Measurements from ENCODE around the gene RIPK4. TPM values are rescaled to one million over a fixed set of nuclear protein-coding genes. Genes with fewer than 3 reads are reported as not detected.

RIPK4 gene
- total RNA-seq, 2 donors from 2014 or later: 8.4 to 16.2 TPM

DNA sequence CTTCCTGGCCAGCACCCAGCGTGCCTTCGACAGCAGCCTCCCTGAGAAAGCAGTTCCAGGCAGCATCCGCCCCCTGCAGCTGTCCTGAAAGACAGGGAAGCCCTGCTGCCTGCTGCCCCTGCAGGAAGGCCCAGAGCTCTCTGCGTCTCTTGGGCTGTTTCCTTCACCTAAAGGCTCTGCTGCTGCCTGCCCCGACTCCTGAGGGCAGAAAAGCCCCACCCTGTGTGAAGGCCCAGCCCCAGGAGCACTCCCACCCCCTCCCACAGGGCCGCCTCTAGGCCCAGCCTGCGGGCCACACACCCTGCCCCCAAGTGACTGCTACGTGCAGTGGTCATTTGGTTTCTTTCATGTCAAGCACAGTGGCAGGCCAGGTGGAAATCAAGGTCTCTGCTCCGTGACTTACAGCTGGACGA lies 12.4 kb downstream of the RIPK4 start:
- H3K36me3 Mint-ChIP-seq (ENCODE audit: low read depth): peaks cover 32% of the 10 kb centered on the region
- no peak overlapping the region for H3K9ac ChIP-seq (ENCODE audit: extremely low read depth, low read length, poor library complexity, severe bottlenecking)
- H3K9me3 ChIP-seq (ENCODE audit: control insufficient read depth, low read length): no peaks in the 10 kb centered on the region
- no peak overlapping the region for H3K27ac ChIP-seq (ENCODE audit: low read depth, low read length)
- WGBS, 2 experiments (ENCODE audit: insufficient coverage in 1 of 2, insufficient read length in 1 of 2): 53 to 56% methylated on average over 3 to 10 of the region's 10 CpGs
- H3K27me3 Mint-ChIP-seq (ENCODE audit: insufficient read depth): peaks cover under 1% of the 10 kb centered on the region
- H3K4me1 ChIP-seq (ENCODE audit: control insufficient read depth, insufficient read depth, low read length): peaks cover 19% of the 10 kb centered on the region
- no peak overlapping the region for H3K27ac Mint-ChIP-seq
- no peak overlapping the region for H3K4me3 Mint-ChIP-seq
- peaks cover 2% of the 10 kb centered on the region for H3K27me3 ChIP-seq (ENCODE audit: control insufficient read depth, insufficient read depth, low read length, poor library complexity, severe bottlenecking)
- peak; percentile 83 for DNase-seq
- H3K36me3 ChIP-seq (ENCODE audit: control insufficient read depth, insufficient read depth, low read length): peaks cover 11% of the 10 kb centered on the region
- H3K4me3 ChIP-seq (ENCODE audit: low read length): no peak overlapping the region
- TF ChIP-seq, protein P1, sequence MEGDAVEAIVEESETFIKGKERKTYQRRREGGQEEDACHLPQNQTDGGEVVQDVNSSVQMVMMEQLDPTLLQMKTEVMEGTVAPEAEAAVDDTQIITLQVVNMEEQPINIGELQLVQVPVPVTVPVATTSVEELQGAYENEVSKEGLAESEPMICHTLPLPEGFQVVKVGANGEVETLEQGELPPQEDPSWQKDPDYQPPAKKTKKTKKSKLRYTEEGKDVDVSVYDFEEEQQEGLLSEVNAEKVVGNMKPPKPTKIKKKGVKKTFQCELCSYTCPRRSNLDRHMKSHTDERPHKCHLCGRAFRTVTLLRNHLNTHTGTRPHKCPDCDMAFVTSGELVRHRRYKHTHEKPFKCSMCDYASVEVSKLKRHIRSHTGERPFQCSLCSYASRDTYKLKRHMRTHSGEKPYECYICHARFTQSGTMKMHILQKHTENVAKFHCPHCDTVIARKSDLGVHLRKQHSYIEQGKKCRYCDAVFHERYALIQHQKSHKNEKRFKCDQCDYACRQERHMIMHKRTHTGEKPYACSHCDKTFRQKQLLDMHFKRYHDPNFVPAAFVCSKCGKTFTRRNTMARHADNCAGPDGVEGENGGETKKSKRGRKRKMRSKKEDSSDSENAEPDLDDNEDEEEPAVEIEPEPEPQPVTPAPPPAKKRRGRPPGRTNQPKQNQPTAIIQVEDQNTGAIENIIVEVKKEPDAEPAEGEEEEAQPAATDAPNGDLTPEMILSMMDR (conservative IDR thresholded peaks at IDR 0.05): peak; percentile 42
- H3K4me1 Mint-ChIP-seq: peaks cover 34% of the 10 kb centered on the region
- H3K9me3 Mint-ChIP-seq: no peaks in the 10 kb centered on the region

DNA sequence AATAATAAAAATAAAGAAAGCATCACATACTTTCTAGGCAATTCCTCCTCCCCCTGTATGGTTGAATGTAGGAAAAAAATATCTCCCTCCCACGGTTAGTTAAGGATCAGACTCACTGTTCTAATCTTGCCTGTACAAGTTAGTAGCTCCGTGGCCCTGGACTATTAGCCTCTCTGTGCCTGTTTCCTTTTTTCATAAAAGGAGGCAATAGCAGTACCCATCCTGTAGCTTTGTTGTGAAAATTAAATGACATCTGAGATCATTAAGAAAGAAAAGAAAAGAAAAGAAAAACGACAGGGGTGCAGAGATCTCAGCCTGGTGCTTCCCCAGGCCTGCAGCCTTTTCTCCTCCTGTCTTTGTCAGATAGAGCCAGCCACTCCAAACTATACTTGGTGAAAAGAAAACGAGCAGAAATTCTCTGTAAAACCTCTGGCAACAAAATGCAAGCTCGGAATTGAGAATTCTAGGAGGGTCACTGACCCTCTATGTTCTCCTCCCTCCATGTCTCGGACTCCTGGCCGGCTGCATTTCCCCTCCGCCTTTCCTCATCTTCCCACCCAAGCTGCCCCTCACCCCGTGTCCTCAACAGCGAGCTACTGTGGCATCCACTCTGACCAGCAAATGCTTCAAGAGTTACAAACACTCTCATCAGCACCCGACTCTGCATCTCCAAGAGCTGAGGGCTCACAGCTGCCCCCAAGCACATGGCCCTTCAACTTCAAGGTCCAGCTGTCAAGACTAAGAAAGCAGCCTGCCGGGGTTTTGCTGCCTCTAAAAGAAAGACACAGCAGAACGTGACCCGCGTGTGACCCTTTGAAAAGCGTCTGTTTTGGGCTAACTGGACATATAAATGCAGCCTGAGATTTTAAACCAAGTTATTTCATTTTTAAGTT lies 13.6 kb downstream of the RIPK4 start:
- Histone ChIP-seq H3K36me3 (ENCODE audit: control insufficient read depth, insufficient read depth, low read length) (peaks cover 19% of the 10 kb centered on the region), H3K27me3 (ENCODE audit: control insufficient read depth, insufficient read depth, low read length, poor library complexity, severe bottlenecking) (no peaks in the 10 kb centered on the region), H3K9me3 (ENCODE audit: control insufficient read depth, low read length) (no peaks in the 10 kb centered on the region), H3K4me1 (ENCODE audit: control insufficient read depth, insufficient read depth, low read length) (peaks cover 19% of the 10 kb centered on the region), H3K27ac (ENCODE audit: low read depth, low read length) (peak overlapping the region; percentile 68), H3K4me3 (ENCODE audit: low read length) (no peak overlapping the region), H3K9ac (ENCODE audit: extremely low read depth, low read length, poor library complexity, severe bottlenecking) (no peak overlapping the region)
- H3K27me3 Mint-ChIP-seq (ENCODE audit: insufficient read depth): no peaks in the 10 kb centered on the region
- WGBS, 2 experiments (ENCODE audit: insufficient coverage in 1 of 2, insufficient read length in 1 of 2): 54 to 65% methylated on average over 10 to 16 of the region's 16 CpGs
- peaks cover 41% of the 10 kb centered on the region for H3K36me3 Mint-ChIP-seq (ENCODE audit: low read depth)
- DNase-seq: no peak
- H3K9me3 Mint-ChIP-seq: no peaks in the 10 kb centered on the region
- TF ChIP-seq, protein P1 (conservative IDR thresholded peaks at IDR 0.05): no peak
- H3K27ac Mint-ChIP-seq: no peak overlapping the region
- no peak overlapping the region for H3K4me3 Mint-ChIP-seq
- H3K4me1 Mint-ChIP-seq: peaks cover 33% of the 10 kb centered on the region

- H3K9me3 Mint-ChIP-seq: no peaks in the 10 kb centered on the region
- no peak overlapping the region for H3K4me3 Mint-ChIP-seq
- H3K27ac ChIP-seq (ENCODE audit: low read depth, low read length): peak overlapping the region; percentile 18
- H3K36me3 ChIP-seq (ENCODE audit: control insufficient read depth, insufficient read depth, low read length): peaks cover 29% of the 10 kb centered on the region
- peaks cover 19% of the 10 kb centered on the region for H3K4me1 ChIP-seq (ENCODE audit: control insufficient read depth, insufficient read depth, low read length)
- WGBS, 2 experiments (ENCODE audit: insufficient coverage in 1 of 2, insufficient read length in 1 of 2): 82 to 90% methylated on average over 2 to 13 of the region's 13 CpGs
- H3K9me3 ChIP-seq (ENCODE audit: control insufficient read depth, low read length): no peaks in the 10 kb centered on the region
- peaks cover 49% of the 10 kb centered on the region for H3K36me3 Mint-ChIP-seq (ENCODE audit: low read depth)
- no peaks in the 10 kb centered on the region for H3K27me3 Mint-ChIP-seq (ENCODE audit: insufficient read depth)
- DNase-seq: no peak
- peak overlapping the region; percentile 39 for H3K27ac Mint-ChIP-seq
- H3K4me3 ChIP-seq (ENCODE audit: low read length): no peak overlapping the region
- no peak overlapping the region for H3K9ac ChIP-seq (ENCODE audit: extremely low read depth, low read length, poor library complexity, severe bottlenecking)
- no peaks in the 10 kb centered on the region for H3K27me3 ChIP-seq (ENCODE audit: control insufficient read depth, insufficient read depth, low read length, poor library complexity, severe bottlenecking)
- peaks cover 33% of the 10 kb centered on the region for H3K4me1 Mint-ChIP-seq
- TF ChIP-seq, protein P1 (conservative IDR thresholded peaks at IDR 0.05): no peak
These were observed 14.6 kb downstream of the RIPK4 start for GRCh38 chr21:41752231-41752681.

Data from endodermal cell (in vitro differentiated cells).